Measurements from ENCODE around the gene CCNO. TPM values are rescaled to one million over a fixed set of nuclear protein-coding genes. Genes with fewer than 3 reads are reported as not detected.

Gene CCNO
- polyA plus RNA-seq, 4 donors, result 0.49 TPM; not detected in 3

- Histone ChIP-seq H3K4me3 (ENCODE audit: low read depth in 1 of 3, low read length in 3 of 3) (no peak overlapping the region), H3K27ac (ENCODE audit: low read depth in 1 of 3, low read length in 2 of 3) (no peak overlapping the region), H3K36me3 (ENCODE audit: control insufficient read depth in 3 of 3, insufficient read depth in 2 of 3, low read depth in 1 of 3, low read length in 3 of 3) (no peaks in the 10 kb centered on the region), H3K27me3 (ENCODE audit: control insufficient read depth in 3 of 3, insufficient read depth in 3 of 3, low read length in 3 of 3) (peaks cover 7 to 45% (median 36%) of the 10 kb centered on the region in 3 donors), H3K9me3 (ENCODE audit: control insufficient read depth in 2 of 2, insufficient read depth in 1 of 2, low read depth in 1 of 2, low read length in 1 of 2) (peaks cover 0 to 3% of the 10 kb centered on the region in 2 donors), H3K4me1 (ENCODE audit: control insufficient read depth in 3 of 3, insufficient read depth in 2 of 3, low read depth in 1 of 3, low read length in 2 of 3) (peaks cover 0 to 23% (median 7%) of the 10 kb centered on the region in 3 donors)
- 14 to 28% (median 15%) methylated on average over 4 of the region's 4 CpGs for WGBS, 3 donors
- no peak for FAIRE-seq
- DNase-seq, result peak; percentile 93 to 97
These were observed 14.4 kb downstream of the CCNO start for GRCh38 chr5:55218967-55219366.

DNA sequence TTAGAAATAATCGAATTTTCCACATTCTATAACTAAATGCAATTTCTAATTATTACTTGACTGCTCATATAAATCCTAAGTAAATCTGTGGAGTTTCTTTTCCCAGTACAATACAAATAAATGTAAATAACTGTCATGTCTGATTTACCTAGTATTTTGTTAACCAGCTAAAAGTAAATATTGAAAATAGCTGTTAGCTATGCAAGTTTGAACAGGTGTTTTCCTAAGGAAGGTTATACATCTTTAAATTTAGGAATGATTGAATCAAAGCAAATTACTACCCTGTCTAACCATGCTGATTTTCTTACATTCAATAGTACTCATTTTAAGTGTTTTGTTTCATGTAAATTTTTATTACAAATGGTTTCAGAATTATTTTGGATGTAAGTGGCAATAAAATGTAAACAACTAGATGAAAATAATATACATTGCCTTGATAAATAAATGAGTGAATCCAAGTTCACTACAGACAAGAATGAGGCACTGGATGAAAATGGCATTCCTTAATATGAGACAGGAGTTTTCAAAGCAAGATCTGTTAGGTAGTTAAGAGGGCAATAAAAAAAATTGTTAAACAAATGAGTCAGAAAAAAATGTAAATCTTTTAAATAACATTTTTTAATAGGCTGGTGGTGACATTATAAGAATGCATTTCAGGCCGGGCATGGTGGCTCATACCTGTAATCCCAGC lies 22.1 kb downstream of the CCNO start:
- DNase-seq (no peak), FAIRE-seq (no peak)
- Histone ChIP-seq H3K27me3 (ENCODE audit: control insufficient read depth in 3 of 3, insufficient read depth in 3 of 3, low read length in 3 of 3) (peaks cover 0 to 8% (median 3%) of the 10 kb centered on the region in 3 donors), H3K4me3 (ENCODE audit: low read depth in 1 of 3, low read length in 3 of 3) (no peak overlapping the region), H3K4me1 (ENCODE audit: control insufficient read depth in 3 of 3, insufficient read depth in 2 of 3, low read depth in 1 of 3, low read length in 2 of 3) (no peaks in the 10 kb centered on the region), H3K9me3 (ENCODE audit: control insufficient read depth in 2 of 2, insufficient read depth in 1 of 2, low read depth in 1 of 2, low read length in 1 of 2) (no peaks in the 10 kb centered on the region), H3K36me3 (ENCODE audit: control insufficient read depth in 3 of 3, insufficient read depth in 2 of 3, low read depth in 1 of 3, low read length in 3 of 3) (no peaks in the 10 kb centered on the region), H3K27ac (ENCODE audit: low read depth in 1 of 3, low read length in 2 of 3) (no peak overlapping the region)
- WGBS, 3 donors, result 79 to 81% (median 80%) methylated on average over 2 of the region's 2 CpGs

DNA sequence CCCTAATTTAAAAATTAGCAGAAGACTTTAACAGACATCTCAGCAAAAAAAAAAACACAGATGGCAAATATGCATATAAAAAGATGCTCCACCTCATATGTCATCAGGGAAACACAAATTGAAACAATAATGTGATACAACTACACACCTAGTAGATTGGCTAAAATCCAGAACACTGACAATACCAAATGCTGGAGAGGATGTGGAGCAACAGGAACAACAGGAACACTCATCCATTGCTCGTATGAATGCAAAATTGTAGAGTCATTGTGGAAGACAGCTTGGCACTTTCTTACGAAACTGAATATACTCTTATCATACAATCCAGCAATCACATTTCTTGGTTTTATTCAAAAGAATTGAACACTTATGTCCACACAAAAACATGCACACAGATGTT lies 28.4 kb downstream of the CCNO start:
- no peaks in the 10 kb centered on the region for H3K9me3 ChIP-seq (ENCODE audit: control insufficient read depth in 2 of 2, insufficient read depth in 1 of 2, low read depth in 1 of 2, low read length in 1 of 2)
- no peak for FAIRE-seq
- peaks cover 0 to 8% (median 4%) of the 10 kb centered on the region in 3 donors for H3K27me3 ChIP-seq (ENCODE audit: control insufficient read depth in 3 of 3, insufficient read depth in 3 of 3, low read length in 3 of 3)
- H3K4me3 ChIP-seq (ENCODE audit: low read depth in 1 of 3, low read length in 3 of 3), result no peak overlapping the region
- WGBS, 3 donors, result 53 to 72% (median 70%) methylated on average over 2 of the region's 2 CpGs
- H3K36me3 ChIP-seq (ENCODE audit: control insufficient read depth in 3 of 3, insufficient read depth in 2 of 3, low read depth in 1 of 3, low read length in 3 of 3), result no peaks in the 10 kb centered on the region
- no peak for DNase-seq
- no peaks in the 10 kb centered on the region for H3K4me1 ChIP-seq (ENCODE audit: control insufficient read depth in 3 of 3, insufficient read depth in 2 of 3, low read depth in 1 of 3, low read length in 2 of 3)
- no peak overlapping the region for H3K27ac ChIP-seq (ENCODE audit: low read depth in 1 of 3, low read length in 2 of 3)

GRCh38 chr5:55191165-55191564 lies 42.2 kb downstream of the CCNO start:
- Histone ChIP-seq H3K27me3 (ENCODE audit: control insufficient read depth in 3 of 3, insufficient read depth in 3 of 3, low read length in 3 of 3) (peaks cover 0 to 27% (median 15%) of the 10 kb centered on the region in 3 donors), H3K4me3 (ENCODE audit: low read depth in 1 of 3, low read length in 3 of 3) (no peak overlapping the region), H3K27ac (ENCODE audit: low read depth in 1 of 3, low read length in 2 of 3) (no peak overlapping the region), H3K36me3 (ENCODE audit: control insufficient read depth in 3 of 3, insufficient read depth in 2 of 3, low read depth in 1 of 3, low read length in 3 of 3) (no peaks in the 10 kb centered on the region), H3K4me1 (ENCODE audit: control insufficient read depth in 3 of 3, insufficient read depth in 2 of 3, low read depth in 1 of 3, low read length in 2 of 3) (no peaks in the 10 kb centered on the region), H3K9me3 (ENCODE audit: control insufficient read depth in 2 of 2, insufficient read depth in 1 of 2, low read depth in 1 of 2, low read length in 1 of 2) (no peaks in the 10 kb centered on the region)
- no peak for DNase-seq
- 59 to 82% (median 61%) methylated on average over 2 of the region's 2 CpGs for WGBS, 3 donors
- no peak for FAIRE-seq

- Histone ChIP-seq H3K36me3 (ENCODE audit: control insufficient read depth in 3 of 3, insufficient read depth in 2 of 3, low read depth in 1 of 3, low read length in 3 of 3) (no peaks in the 10 kb centered on the region), H3K4me1 (ENCODE audit: control insufficient read depth in 3 of 3, insufficient read depth in 2 of 3, low read depth in 1 of 3, low read length in 2 of 3) (no peaks in the 10 kb centered on the region), H3K4me3 (ENCODE audit: low read depth in 1 of 3, low read length in 3 of 3) (no peak overlapping the region), H3K27ac (ENCODE audit: low read depth in 1 of 3, low read length in 2 of 3) (no peak overlapping the region), H3K9me3 (ENCODE audit: control insufficient read depth in 2 of 2, insufficient read depth in 1 of 2, low read depth in 1 of 2, low read length in 1 of 2) (no peaks in the 10 kb centered on the region), H3K27me3 (ENCODE audit: control insufficient read depth in 3 of 3, insufficient read depth in 3 of 3, low read length in 3 of 3) (peaks cover 0 to 31% (median 16%) of the 10 kb centered on the region in 3 donors)
- WGBS, 3 donors, result 58 to 62% (median 60%) methylated on average over 6 of the region's 6 CpGs
- FAIRE-seq (no peak), DNase-seq (no peak)
These were observed 44.5 kb downstream of the CCNO start for GRCh38 chr5:55188656-55189540.

GRCh38 chr5:55187370-55187769 lies 46.0 kb downstream of the CCNO start:
- no peaks in the 10 kb centered on the region for H3K9me3 ChIP-seq (ENCODE audit: control insufficient read depth in 2 of 2, insufficient read depth in 1 of 2, low read depth in 1 of 2, low read length in 1 of 2)
- no peak overlapping the region for H3K4me3 ChIP-seq (ENCODE audit: low read depth in 1 of 3, low read length in 3 of 3)
- FAIRE-seq, result no peak
- 20 to 43% (median 31%) methylated on average over 4 of the region's 4 CpGs for WGBS, 3 donors
- peaks cover 0 to 28% (median 15%) of the 10 kb centered on the region in 3 donors for H3K27me3 ChIP-seq (ENCODE audit: control insufficient read depth in 3 of 3, insufficient read depth in 3 of 3, low read length in 3 of 3)
- peak; percentile 49 to 50 for DNase-seq
- no peaks in the 10 kb centered on the region for H3K36me3 ChIP-seq (ENCODE audit: control insufficient read depth in 3 of 3, insufficient read depth in 2 of 3, low read depth in 1 of 3, low read length in 3 of 3)
- H3K4me1 ChIP-seq (ENCODE audit: control insufficient read depth in 3 of 3, insufficient read depth in 2 of 3, low read depth in 1 of 3, low read length in 2 of 3), result no peaks in the 10 kb centered on the region
- H3K27ac ChIP-seq (ENCODE audit: low read depth in 1 of 3, low read length in 2 of 3), result no peak overlapping the region

Other genes with a start within 250 kb of the CCNO start
- gene ESM1, start 248.0 kb downstream of the CCNO start, polyA plus RNA-seq, result 1 to 10 TPM in 1 of 4 donors, under 1 TPM in 1, not detected in 2; 0.79 to 1.3 TPM
- 1 to 10 TPM in 1 of 4 donors, under 1 TPM in 2, not detected in 1; 0.47 to 1.6 (median 0.63) TPM for gene GZMK, start 209.4 kb downstream of the CCNO start, polyA plus RNA-seq
- 1 to 10 TPM; 2.7 to 8.6 (median 4.6) TPM for gene GZMA, start 131.0 kb downstream of the CCNO start, polyA plus RNA-seq
- gene GPX8, start 73.4 kb downstream of the CCNO start, polyA plus RNA-seq, result 10 to 100 TPM in 1 of 4 donors, 1 to 10 TPM in 2, under 1 TPM in 1; 0.22 to 13.1 (median 3.9) TPM
- under 1 TPM in 1 of 4 donors, not detected in 3; 0.04 TPM for gene CDC20B, start 60.4 kb downstream of the CCNO start, polyA plus RNA-seq
- not detected for gene MCIDAS, start 6.3 kb downstream of the CCNO start, polyA plus RNA-seq
- 10 to 100 TPM in 2 of 4 donors, 1 to 10 TPM in 2; 7.3 to 30.4 (median 10.2) TPM for gene DHX29, start 74.1 kb upstream of the CCNO start, polyA plus RNA-seq
- 10 to 100 TPM; 21.1 to 58.1 (median 37.4) TPM for gene MTREX, start 74.4 kb upstream of the CCNO start, polyA plus RNA-seq